Ovary (tissue), 9 donors: ENCODE measurements around the gene MDFIC2. TPM values are rescaled to one million over a fixed set of nuclear protein-coding genes. Genes with fewer than 3 reads are reported as not detected.
"Not testable (repeated sequence)": the region's sequence is repeated elsewhere in the genome, so short reads cannot be mapped to it uniquely, and the experiment has no call there.

ENCODE experiments used
- DNase-seq, 5 donors: peaks; one replicate each; pipeline ENCODE4 v3.0.0-alpha.2; 2019 to 2020
- H3K27ac ChIP-seq, 2 donors: fragments of 200-600 bp; one replicate each; pipeline versions ENCODE4 v1.5.1 to v1.8.0; 2019 to 2022
- H3K27me3 ChIP-seq: fragments of 200-600 bp; one replicate; pipeline ENCODE4 v1.8.0; 2022
- H3K36me3 ChIP-seq: fragments of 200-600 bp; sonication (generic); one replicate; pipeline ENCODE4 v1.5.1; 2019
- H3K4me1 ChIP-seq: one replicate; pipeline ENCODE4 v1.8.1; 2013; ENCODE audit warnings: mild to moderate bottlenecking, moderate library complexity; ENCODE audit not compliant: insufficient read depth
- H3K4me3 ChIP-seq: fragments of 200-600 bp; sonication (generic); one replicate; pipeline ENCODE4 v1.5.1; 2017
- H3K9me3 ChIP-seq, 2 donors: fragments of 200-600 bp in 1 of 2; sonication (generic) in 1 of 2; one replicate each; pipeline versions ENCODE4 v1.5.1 to v1.8.1; 2013 to 2019; ENCODE audit warnings: mild to moderate bottlenecking in 1 of 2, moderate library complexity in 1 of 2
- CTCF ChIP-seq, 3 donors: fragments of 450-650 bp in 2 of 3; fragments of 200-600 bp in 1 of 3; IDR thresholded peaks; one replicate each; pipeline versions ENCODE4 v1.5.1 to v1.8.0; 2016 to 2022; ENCODE audit warnings: antibody characterized with exemption in 3 of 3, mild to moderate bottlenecking in 1 of 3
- EP300 ChIP-seq: sonication (generic); formaldehyde crosslinking; IDR thresholded peaks from one replicate; pipeline ENCODE4 v1.6.1; 2017; ENCODE audit warnings: antibody characterized with exemption
- POLR2A ChIP-seq: fragments of 450-650 bp; IDR thresholded peaks from one replicate; pipeline ENCODE4 v1.6.1; 2017; ENCODE audit warnings: antibody characterized with exemption, mild to moderate bottlenecking, moderate library complexity
- WGBS, 3 donors: extraction: QIAGEN DNeasy Blood & Tissue Kit in 1 of 3; methylation state at CpG; one replicate each; pipeline versions ENCODE4 v1.1.5 to v1.1.7; 2013 to 2017; 5-methylcytosine and 5-hydroxymethylcytosine counted together
- intact Hi-C, 4 donors: fragments of 100-400 bp; cut with DNase I; formaldehyde crosslinking; loops; one replicate each; pipeline versions ENCODE4 v1.11.0 to v1.15.1; 2022 to 2023
- polyA plus RNA-seq, 2 donors: library from polyadenylated mRNA; stranded (reverse); fragments of 200-250 nt in 1 of 2; fragments of 350-450 nt in 1 of 2; fragmentation: Illumina TruSeq in 1 of 2; extraction: RNeasy Lipid Tissue Mini Kit (QIAGEN cat#74804) in 1 of 2; gene quantifications; one replicate each; pipeline ENCODE4 v1.2.3, GENCODE V29; 2013 to 2014
- total RNA-seq, 7 donors: library from RNA; depleted of rRNA in 2 of 7; stranded (reverse); fragments of >200 nt in 2 of 7; fragmentation: NEBNext Ultra II Directional in 3 of 7; extraction: Animal tissue kit (Norgen Biotek cat#: 25700) in 3 of 7; gene quantifications; one replicate each; pipeline versions ENCODE4 v1.1.0 to v1.2.4, GENCODE V29; 2016 to 2023
- donor health status: DM: no; HTN: no; CAD: no; lungs with moderate emphysema.
- donor health status: DM: no; HTN: no; CAD: no.
- donor health status: Bipolar disorder and iron deficiency.
- donor health status: DM: yes; HTN: yes; CAD: no.
- donor health status: DM: no; HTN: no; CAD: no.
- donor health status: DM: yes; HTN: yes; CAD: no.

Gene MDFIC2
- total and polyA plus RNA-seq, 9 donors = not detected

GRCh38 chr3:70224337-70224736 lies 88.1 kb downstream of the MDFIC2 start:
- Histone ChIP-seq H3K27me3 (no peaks in the 10 kb centered on the region), H3K9me3 (no peaks in the 10 kb centered on the region), H3K4me1 (no peaks in the 10 kb centered on the region), H3K4me3 (no peak overlapping the region), H3K36me3 (no peaks in the 10 kb centered on the region), H3K27ac (no peak overlapping the region)
- 55 to 57% (median 57%) methylated on average over 5 of the region's 5 CpGs for WGBS, 3 donors
- intact Hi-C loops = no loop called here
- DNase-seq = no peak
- TF ChIP-seq EP300 = no peak
- no peak for TF ChIP-seq POLR2A
- no peak for TF ChIP-seq CTCF (IDR thresholded peaks at IDR 0.05)

GRCh38 chr3:70218471-70218870 lies 94.0 kb downstream of the MDFIC2 start:
- DNase-seq = no peak
- no peaks in the 10 kb centered on the region for H3K9me3 ChIP-seq
- intact Hi-C loops = no loop called here
- H3K36me3 ChIP-seq = no peaks in the 10 kb centered on the region
- no peak overlapping the region for H3K4me3 ChIP-seq
- no peak overlapping the region for H3K27ac ChIP-seq
- 68 to 70% (median 68%) methylated on average over 3 of the region's 3 CpGs for WGBS, 3 donors
- TF ChIP-seq POLR2A (no peak), EP300 (no peak), CTCF (IDR thresholded peaks at IDR 0.05) (no peak)
- H3K4me1 ChIP-seq = no peaks in the 10 kb centered on the region
- H3K27me3 ChIP-seq = no peaks in the 10 kb centered on the region

GRCh38 chr3:70211274-70211673 lies 101.2 kb downstream of the MDFIC2 start:
- DNase-seq, H3K4me3 ChIP-seq, H3K4me1 ChIP-seq, H3K27ac ChIP-seq, H3K36me3 ChIP-seq, intact Hi-C loops, H3K9me3 ChIP-seq, H3K27me3 ChIP-seq: not testable (repeated sequence)

GRCh38 chr3:70201975-70202374 lies 110.5 kb downstream of the MDFIC2 start:
- Histone ChIP-seq H3K4me1 (no peaks in the 10 kb centered on the region), H3K27ac (no peak overlapping the region), H3K4me3 (no peak overlapping the region), H3K9me3 (no peaks in the 10 kb centered on the region), H3K36me3 (no peaks in the 10 kb centered on the region), H3K27me3 (no peaks in the 10 kb centered on the region)
- TF ChIP-seq POLR2A (no peak), CTCF (IDR thresholded peaks at IDR 0.05) (no peak), EP300 (no peak)
- intact Hi-C loops = no loop called here
- DNase-seq = no peak

GRCh38 chr3:70189884-70190473 lies 122.5 kb downstream of the MDFIC2 start:
- intact Hi-C loops = no loop called here
- Histone ChIP-seq H3K4me3 (no peak overlapping the region), H3K4me1 (no peaks in the 10 kb centered on the region), H3K27me3 (no peaks in the 10 kb centered on the region), H3K36me3 (no peaks in the 10 kb centered on the region), H3K9me3 (no peaks in the 10 kb centered on the region), H3K27ac (no peak overlapping the region)
- no peak for DNase-seq
- TF ChIP-seq EP300 (no peak), POLR2A (no peak), CTCF (IDR thresholded peaks at IDR 0.05) (no peak)
